ENCODE data around the gene PTTG1IP.

DNA sequence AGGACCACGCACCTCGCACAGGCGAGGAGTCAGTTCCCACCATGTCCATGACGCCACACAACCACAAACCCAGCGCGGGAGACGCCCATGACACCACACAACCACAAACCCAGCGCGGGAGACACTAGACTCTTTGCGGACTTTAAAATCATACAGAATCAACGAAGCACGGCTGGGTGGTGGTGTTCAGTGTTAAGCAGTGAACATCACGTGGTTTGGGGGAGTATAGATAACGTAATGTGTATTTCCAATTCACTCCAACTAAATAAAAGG is 19.2 kb downstream of the PTTG1IP start:
- TF ChIP-seq, protein P1, sequence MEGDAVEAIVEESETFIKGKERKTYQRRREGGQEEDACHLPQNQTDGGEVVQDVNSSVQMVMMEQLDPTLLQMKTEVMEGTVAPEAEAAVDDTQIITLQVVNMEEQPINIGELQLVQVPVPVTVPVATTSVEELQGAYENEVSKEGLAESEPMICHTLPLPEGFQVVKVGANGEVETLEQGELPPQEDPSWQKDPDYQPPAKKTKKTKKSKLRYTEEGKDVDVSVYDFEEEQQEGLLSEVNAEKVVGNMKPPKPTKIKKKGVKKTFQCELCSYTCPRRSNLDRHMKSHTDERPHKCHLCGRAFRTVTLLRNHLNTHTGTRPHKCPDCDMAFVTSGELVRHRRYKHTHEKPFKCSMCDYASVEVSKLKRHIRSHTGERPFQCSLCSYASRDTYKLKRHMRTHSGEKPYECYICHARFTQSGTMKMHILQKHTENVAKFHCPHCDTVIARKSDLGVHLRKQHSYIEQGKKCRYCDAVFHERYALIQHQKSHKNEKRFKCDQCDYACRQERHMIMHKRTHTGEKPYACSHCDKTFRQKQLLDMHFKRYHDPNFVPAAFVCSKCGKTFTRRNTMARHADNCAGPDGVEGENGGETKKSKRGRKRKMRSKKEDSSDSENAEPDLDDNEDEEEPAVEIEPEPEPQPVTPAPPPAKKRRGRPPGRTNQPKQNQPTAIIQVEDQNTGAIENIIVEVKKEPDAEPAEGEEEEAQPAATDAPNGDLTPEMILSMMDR (IDR thresholded peaks at IDR 0.05; ENCODE audit: low read length) = no peak
- no peak for TF ChIP-seq EZH2 (IDR thresholded peaks at IDR 0.05; ENCODE audit: borderline replicate concordance, low read length)

Measured in OCI-LY1 (cell line).